Endothelial cell of umbilical vein (primary cell): ENCODE measurements around the gene CDC40. TPM values are rescaled to one million over a fixed set of nuclear protein-coding genes. Genes with fewer than 3 reads are reported as not detected.

Experiments used
- BruUV-seq: library from RNA; stranded (reverse); fragments of 400-500 nt; replicated peaks from 2 replicates; lab custom pipeline; 2021; lab: Mats Ljungman, UMichigan
- CTCF ChIA-PET: fragments of 300-600, 350-600 bp; sonication (Branson Sonifier 250); formaldehyde crosslinking; loops from one replicate; lab custom pipeline; 2021; ENCODE audit warnings: antibody characterized with exemption, inconsistent platforms; lab: Charles Lee
- POLR2A ChIA-PET: fragments of 300-600, 350-600 bp; sonication (Branson Sonifier 250); formaldehyde crosslinking; loops from one replicate; lab custom pipeline; 2021; ENCODE audit warnings: antibody characterized with exemption, inconsistent platforms; lab: Charles Lee
- DNase-seq: peaks from one replicate; pipeline ENCODE4 v3.0.0-alpha.2; 2011; ENCODE audit warnings: low read depth, low spot score
- FAIRE-seq: peaks from 2 replicates; lab custom pipeline; 2011; peaks lifted over from hg19 to GRCh38; lab: Jason Lieb, UNC
- H2AFZ ChIP-seq: 2 replicates; pipeline ENCODE4 v1.6.0; 2012; ENCODE audit warnings: low read depth, low read length, control low read depth, inconsistent platforms
- H3K27ac ChIP-seq: 2 replicates; pipeline ENCODE4 v1.5.1; 2011; ENCODE audit warnings: low read depth, mild to moderate bottlenecking, control low read depth, low read length, moderate library complexity; ENCODE audit not compliant: insufficient read depth
- H3K27me3 ChIP-seq, 2 experiments: 2 replicates each; pipeline versions ENCODE4 v1.6.0 to v1.6.1; 2011; ENCODE audit warnings: low read length in 2 of 2, mixed read lengths in 1 of 2; ENCODE audit not compliant: control insufficient read depth in 2 of 2, insufficient read depth in 2 of 2
- H3K36me3 ChIP-seq, 2 experiments: 2 replicates in 1 of 2; 3 replicates in 1 of 2; pipeline ENCODE4 v1.5.1; 2011; ENCODE audit warnings: low read length in 2 of 2, mild to moderate bottlenecking in 1 of 2, moderate library complexity in 1 of 2; ENCODE audit not compliant: control insufficient read depth in 2 of 2, insufficient read depth in 2 of 2; ENCODE audit errors: extremely low read depth in 1 of 2
- H3K4me1 ChIP-seq: 3 replicates; pipeline ENCODE4 v1.5.1; 2011; ENCODE audit warnings: mild to moderate bottlenecking, low read length; ENCODE audit not compliant: control insufficient read depth, insufficient read depth; ENCODE audit errors: extremely low read depth
- H3K4me2 ChIP-seq: 2 replicates; pipeline ENCODE4 v1.6.1; 2011; ENCODE audit warnings: low read length, control low read depth, mixed read lengths; ENCODE audit not compliant: insufficient read depth
- H3K4me3 ChIP-seq, 3 experiments: fragments of 200-600 bp in 1 of 3; sonication (generic), shearing (Covaris generic) in 1 of 3; replicated peaks in 1 of 3; 2 replicates each; pipeline ENCODE4 v1.5.1; 2011 to 2016; ENCODE audit warnings: control low read depth in 3 of 3, low read length in 3 of 3, mild to moderate bottlenecking in 2 of 3, inconsistent platforms in 1 of 3, low read depth in 1 of 3, moderate library complexity in 1 of 3; ENCODE audit not compliant: insufficient read depth in 1 of 3
- H3K79me2 ChIP-seq: 2 replicates; pipeline ENCODE4 v1.6.0; 2012; ENCODE audit warnings: low read length, inconsistent platforms; ENCODE audit not compliant: control insufficient read depth, insufficient read depth
- H3K9ac ChIP-seq: replicated peaks from 2 replicates; pipeline ENCODE3; 2011; ENCODE audit warnings: low read length, control low read depth; ENCODE audit not compliant: insufficient read depth; ENCODE audit errors: extremely low read depth
- H3K9me1 ChIP-seq: replicated peaks from 3 replicates; pipeline ENCODE4 v1.6.0; 2011; ENCODE audit warnings: mild to moderate bottlenecking, low read length; ENCODE audit not compliant: control insufficient read depth, insufficient read depth; ENCODE audit errors: extremely low read depth
- H3K9me3 ChIP-seq: replicated peaks from 2 replicates; pipeline ENCODE4 v1.5.1; 2012; ENCODE audit warnings: low read length, inconsistent platforms; ENCODE audit not compliant: control insufficient read depth, insufficient read depth
- H4K20me1 ChIP-seq: replicated peaks from 2 replicates; pipeline ENCODE3; 2011; ENCODE audit warnings: mild to moderate bottlenecking, low read length; ENCODE audit not compliant: control insufficient read depth, insufficient read depth; ENCODE audit errors: extremely low read depth
- CTCF ChIP-seq, 2 donors: IDR thresholded peaks; 1 replicate in 1 of 2; 2 replicates in 1 of 2; pipeline ENCODE4 v1.5.1; 2011; ENCODE audit warnings: low read length in 2 of 2, mild to moderate bottlenecking in 2 of 2, moderate library complexity in 2 of 2, control low read depth in 1 of 2, inconsistent platforms in 1 of 2, low read depth in 1 of 2; ENCODE audit not compliant: insufficient read depth in 1 of 2; ENCODE audit errors: extremely low read depth in 1 of 2
- EZH2 ChIP-seq: IDR thresholded peaks from 2 replicates; pipeline ENCODE4 v1.6.1; 2012; ENCODE audit warnings: borderline replicate concordance, low read depth, mild to moderate bottlenecking, moderate library complexity, low read length, inconsistent platforms; ENCODE audit not compliant: severe bottlenecking
- FOS ChIP-seq: IDR thresholded peaks from 2 replicates; pipeline ENCODE4 v1.6.1; 2011; ENCODE audit warnings: mild to moderate bottlenecking, low read length, moderate library complexity, borderline replicate concordance; ENCODE audit not compliant: insufficient read depth
- GATA2 ChIP-seq: IDR thresholded peaks from 2 replicates; pipeline ENCODE4 v1.7.0; 2011; ENCODE audit warnings: low read depth, mild to moderate bottlenecking, moderate library complexity, mixed read lengths, low read length; ENCODE audit not compliant: insufficient read length, insufficient read depth
- JUN ChIP-seq: IDR thresholded peaks from 2 replicates; pipeline ENCODE4 v1.6.1; 2011; ENCODE audit warnings: borderline replicate concordance, low read depth; ENCODE audit not compliant: insufficient read length, insufficient read depth
- MAX ChIP-seq: IDR thresholded peaks from 2 replicates; pipeline ENCODE4 v1.6.1; 2011; ENCODE audit not compliant: insufficient read depth, insufficient read length
- MYC ChIP-seq: IDR thresholded peaks from one replicate; pipeline ENCODE4 v1.6.1; 2011; ENCODE audit warnings: mild to moderate bottlenecking, low read depth, low read length
- POLR2A ChIP-seq: IDR thresholded peaks from 2 replicates; pipeline ENCODE4 v1.6.1; 2012; ENCODE audit warnings: low read depth, mild to moderate bottlenecking, control low read depth, low read length
- POLR2AphosphoS5 ChIP-seq: IDR thresholded peaks from 2 replicates; pipeline ENCODE4 v1.6.1; 2012; ENCODE audit warnings: low read depth, mild to moderate bottlenecking, control low read depth, low read length, moderate library complexity; ENCODE audit not compliant: insufficient read depth
- dilution Hi-C: fragments of 300-500 bp; cut with MboI; formaldehyde crosslinking; loops from one replicate; pipeline ENCODE4 v1.15.0; 2019; ENCODE audit warnings: low sequenced_read_pairs; ENCODE audit not compliant: extremely low pct_ligation_motif_present
- intact Hi-C: fragments of 100-400 bp; cut with micrococcal nuclease; formaldehyde crosslinking; loops from one replicate; pipeline ENCODE4 v1.10.0; 2022
- polyA plus RNA-seq, 4 experiments: library from polyadenylated mRNA; depleted of rRNA in 3 of 4; stranded (reverse) in 3 of 4; unstranded in 1 of 4; fragments of >200 nt; gene quantifications; 2 replicates each; pipeline versions ENCODE4 v1.2.1 to v1.2.3, GENCODE V29; 2011 to 2012; ENCODE audit warnings: missing spikeins in 1 of 4
- total RNA-seq: library from RNA; stranded (reverse); gene quantifications from 2 replicates; pipeline ENCODE4 v1.2.3, GENCODE V29; 2021

CDC40 gene
- total and polyA plus RNA-seq, 2 donors (not counting 3 experiments of a cell fraction or from before 2014, with no cell fraction given) = 7.2 to 18.5 TPM

GRCh38 chr6:110226261-110226660 lies 46.0 kb downstream of the CDC40 start:
- ChIA-PET POLR2A (no interaction called here), CTCF (no interaction called here)
- Histone ChIP-seq H3K4me2 (no peak overlapping the region), H2AFZ (no peak overlapping the region), H3K27ac (no peak overlapping the region), H3K27me3 (no peaks in the 10 kb centered on the region), H3K4me1 (no peaks in the 10 kb centered on the region), H3K36me3 (peaks cover 0 to 2% of the 10 kb centered on the region in 2 experiments), H3K79me2 (no peaks in the 10 kb centered on the region), H3K9me1 (no peaks in the 10 kb centered on the region), H3K9me3 (no peaks in the 10 kb centered on the region), H4K20me1 (no peaks in the 10 kb centered on the region), H3K9ac (no peak overlapping the region), H3K4me3 (no peak overlapping the region)
- intact Hi-C loops = no loop called here
- FAIRE-seq (no peak), DNase-seq (no peak)
- TF ChIP-seq POLR2AphosphoS5 = no peak
- TF ChIP-seq GATA2 = no peak
- TF ChIP-seq EZH2 = no peak
- no peak for TF ChIP-seq FOS
- no peak for TF ChIP-seq MAX
- no peak for TF ChIP-seq POLR2A
- no peak for TF ChIP-seq JUN
- TF ChIP-seq MYC = no peak
- TF ChIP-seq CTCF (IDR thresholded peaks at IDR 0.05; ENCODE audit: extremely low read depth in 1 of 2, insufficient read depth in 1 of 2, low read depth in 1 of 2, low read length in 2 of 2) = no peak
- dilution Hi-C loops = no loop called here
- no TSS peak for BruUV-seq
